Upper lobe of right lung (tissue), 1 donor: ENCODE measurements around the gene SLC13A3. TPM values are rescaled to one million over a fixed set of nuclear protein-coding genes. Genes with fewer than 3 reads are reported as not detected.

Experiments used
- ATAC-seq: fragments of 200-7000 bp; cut with Tn5 transposase; one replicate; pipeline ENCODE4 v1.9.1; 2020; ENCODE audit warnings: mild to moderate bottlenecking, moderate library complexity
- DNase-seq: peaks from one replicate; pipeline ENCODE4 v3.0.0-alpha.2; 2020
- H3K27ac ChIP-seq: fragments of 200-600 bp; one replicate; pipeline ENCODE4 v1.8.0; 2022
- H3K27me3 ChIP-seq: fragments of 200-600 bp; one replicate; pipeline ENCODE4 v1.8.0; 2022; ENCODE audit warnings: mild to moderate bottlenecking
- H3K36me3 ChIP-seq: fragments of 200-600 bp; one replicate; pipeline ENCODE4 v1.8.0; 2022
- H3K4me1 ChIP-seq: fragments of 200-600 bp; one replicate; pipeline ENCODE4 v1.8.0; 2022
- H3K4me3 ChIP-seq: fragments of 200-600 bp; one replicate; pipeline ENCODE4 v1.8.0; 2022; ENCODE audit warnings: mild to moderate bottlenecking
- H3K9me3 ChIP-seq: fragments of 200-600 bp; one replicate; pipeline ENCODE4 v1.8.0; 2022
- CTCF ChIP-seq: fragments of 200-600 bp; IDR thresholded peaks from one replicate; pipeline ENCODE4 v1.8.0; 2022; ENCODE audit warnings: antibody characterized with exemption
- intact Hi-C: fragments of 100-400 bp; cut with DNase I; formaldehyde crosslinking; loops from one replicate; pipeline ENCODE4 v1.11.0; 2022
- total RNA-seq: library from RNA; stranded (reverse); fragmentation: NEBNext Ultra II Directional; extraction: Animal tissue kit (Norgen Biotek cat#: 25700); gene quantifications from one replicate; pipeline ENCODE4 v1.2.1, GENCODE V29; 2021
- donor health status: DM: no; HTN: yes; CAD: no; lungs with severe emphysema.

Gene SLC13A3
- total RNA-seq, 1 donor from 2014 or later = 1.6 TPM

- H3K27me3 ChIP-seq = no peaks in the 10 kb centered on the region
- no peaks in the 10 kb centered on the region for H3K9me3 ChIP-seq
- H3K27ac ChIP-seq = no peak overlapping the region
- no peak for TF ChIP-seq CTCF
- H3K4me3 ChIP-seq = no peak overlapping the region
- DNase-seq (no peak), ATAC-seq (no peak)
- H3K36me3 ChIP-seq = no peaks in the 10 kb centered on the region
- no peaks in the 10 kb centered on the region for H3K4me1 ChIP-seq
- intact Hi-C loops = no loop called here
These were observed 8.8 kb downstream of the SLC13A3 start for GRCh38 chr20:46642265-46642968.

- no peak for TF ChIP-seq CTCF
- Histone ChIP-seq H3K4me1 (no peaks in the 10 kb centered on the region), H3K9me3 (no peaks in the 10 kb centered on the region), H3K27me3 (no peaks in the 10 kb centered on the region), H3K36me3 (no peaks in the 10 kb centered on the region), H3K4me3 (no peak overlapping the region), H3K27ac (no peak overlapping the region)
- ATAC-seq = no peak
- no peak for DNase-seq
- intact Hi-C loops = no loop called here
These were observed 9.8 kb downstream of the SLC13A3 start for GRCh38 chr20:46641424-46641823.

- ATAC-seq (no peak), DNase-seq (no peak)
- no peaks in the 10 kb centered on the region for H3K27me3 ChIP-seq
- no peaks in the 10 kb centered on the region for H3K9me3 ChIP-seq
- H3K36me3 ChIP-seq = no peaks in the 10 kb centered on the region
- no peaks in the 10 kb centered on the region for H3K4me1 ChIP-seq
- TF ChIP-seq CTCF = no peak
- H3K4me3 ChIP-seq = no peak overlapping the region
- no peak overlapping the region for H3K27ac ChIP-seq
- intact Hi-C loops = no loop called here
These were observed 10.5 kb downstream of the SLC13A3 start for GRCh38 chr20:46640536-46641311.

- DNase-seq = no peak
- H3K4me3 ChIP-seq = no peak overlapping the region
- no peak for TF ChIP-seq CTCF
- intact Hi-C loops = no loop called here
- no peaks in the 10 kb centered on the region for H3K27me3 ChIP-seq
- H3K27ac ChIP-seq = no peak overlapping the region
- no peak for ATAC-seq
- H3K36me3 ChIP-seq = no peaks in the 10 kb centered on the region
- no peaks in the 10 kb centered on the region for H3K9me3 ChIP-seq
- no peaks in the 10 kb centered on the region for H3K4me1 ChIP-seq
These were observed 11.2 kb downstream of the SLC13A3 start for GRCh38 chr20:46640044-46640443.

GRCh38 chr20:46639587-46639986, 11.7 kb downstream of the SLC13A3 start:
- intact Hi-C loops = no loop called here
- H3K4me3 ChIP-seq = no peak overlapping the region
- ATAC-seq = no peak
- no peak for DNase-seq
- H3K4me1 ChIP-seq = no peaks in the 10 kb centered on the region
- no peaks in the 10 kb centered on the region for H3K27me3 ChIP-seq
- H3K27ac ChIP-seq = no peak overlapping the region
- TF ChIP-seq CTCF = no peak
- no peaks in the 10 kb centered on the region for H3K9me3 ChIP-seq
- no peaks in the 10 kb centered on the region for H3K36me3 ChIP-seq
